Measurements from ENCODE around the gene CHST8. TPM values are rescaled to one million over a fixed set of nuclear protein-coding genes. Genes with fewer than 3 reads are reported as not detected.

The CHST8 gene
- total RNA-seq, 1 experiment from 2014 or later = not detected

DNA sequence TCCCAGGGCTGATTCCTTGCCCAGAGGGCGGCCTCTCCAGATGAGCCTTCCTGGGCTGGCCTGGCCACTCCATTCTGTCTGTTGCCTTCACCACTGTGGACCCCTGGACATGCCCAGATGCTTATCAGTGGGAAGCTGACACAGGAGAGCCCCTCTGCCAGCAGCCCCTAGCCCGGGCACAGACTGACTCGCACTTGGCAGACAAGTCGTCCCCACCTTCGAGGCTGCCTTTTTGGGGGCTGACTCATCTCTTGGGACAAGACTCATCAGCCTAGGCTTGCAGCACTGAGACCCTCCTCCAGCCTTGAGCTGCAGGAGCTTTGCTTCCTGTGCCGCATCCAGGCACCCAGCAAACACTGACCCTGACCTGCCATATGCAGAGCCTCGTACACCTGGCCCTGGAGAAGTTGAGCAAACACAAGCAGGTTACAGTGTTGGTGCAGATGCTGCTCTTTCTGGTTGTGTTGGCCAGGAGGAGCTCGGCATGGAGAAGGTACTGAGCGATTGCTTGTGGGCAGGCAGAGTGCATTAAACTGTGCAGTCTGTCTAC, 8.1 kb downstream of the CHST8 start:
- no peak for TF ChIP-seq CTCF (IDR thresholded peaks at IDR 0.05; ENCODE audit: insufficient read depth in 1 of 2, low read depth in 1 of 2, low read length in 1 of 2, severe bottlenecking in 1 of 2, unreplicated experiment in 1 of 2)
- H3K4me3 ChIP-seq (ENCODE audit: low read depth, low read length) = no peak overlapping the region
- ChIA-PET POLR2A (no interaction called here), CTCF (no interaction called here)
- Mint-ChIP-seq H3K27me3 (ENCODE audit: insufficient read depth, unreplicated experiment) (peaks cover 32% of the 10 kb centered on the region), H3K4me3 (ENCODE audit: unreplicated experiment) (no peak overlapping the region), H3K9me3 (ENCODE audit: unreplicated experiment) (no peaks in the 10 kb centered on the region), H3K4me1 (ENCODE audit: low read depth, unreplicated experiment) (no peaks in the 10 kb centered on the region), H3K36me3 (ENCODE audit: insufficient read depth, unreplicated experiment) (no peaks in the 10 kb centered on the region), H3K27ac (ENCODE audit: unreplicated experiment) (no peak overlapping the region)
- intact Hi-C loops (cut with micrococcal nuclease; ENCODE audit: unreplicated experiment) = loop anchor here (10.0 kb wide), 1 partner anchor 215 kb away; no protein-coding TSS in a partner anchor
- H3K9me3 ChIP-seq = no peaks in the 10 kb centered on the region
- H3K27me3 ChIP-seq (replicated peaks; ENCODE audit: control insufficient read depth, insufficient read depth, low read length) = peaks cover 1% of the 10 kb centered on the region; the same call in 1 of the 2 replicates
- no peak for DNase-seq
- no peaks in the 10 kb centered on the region for H3K4me1 ChIP-seq
- BruUV-seq (replicated peaks) = no TSS peak
- no peaks in the 10 kb centered on the region for H3K36me3 ChIP-seq (ENCODE audit: control insufficient read depth, insufficient read depth, low read length)

DNA sequence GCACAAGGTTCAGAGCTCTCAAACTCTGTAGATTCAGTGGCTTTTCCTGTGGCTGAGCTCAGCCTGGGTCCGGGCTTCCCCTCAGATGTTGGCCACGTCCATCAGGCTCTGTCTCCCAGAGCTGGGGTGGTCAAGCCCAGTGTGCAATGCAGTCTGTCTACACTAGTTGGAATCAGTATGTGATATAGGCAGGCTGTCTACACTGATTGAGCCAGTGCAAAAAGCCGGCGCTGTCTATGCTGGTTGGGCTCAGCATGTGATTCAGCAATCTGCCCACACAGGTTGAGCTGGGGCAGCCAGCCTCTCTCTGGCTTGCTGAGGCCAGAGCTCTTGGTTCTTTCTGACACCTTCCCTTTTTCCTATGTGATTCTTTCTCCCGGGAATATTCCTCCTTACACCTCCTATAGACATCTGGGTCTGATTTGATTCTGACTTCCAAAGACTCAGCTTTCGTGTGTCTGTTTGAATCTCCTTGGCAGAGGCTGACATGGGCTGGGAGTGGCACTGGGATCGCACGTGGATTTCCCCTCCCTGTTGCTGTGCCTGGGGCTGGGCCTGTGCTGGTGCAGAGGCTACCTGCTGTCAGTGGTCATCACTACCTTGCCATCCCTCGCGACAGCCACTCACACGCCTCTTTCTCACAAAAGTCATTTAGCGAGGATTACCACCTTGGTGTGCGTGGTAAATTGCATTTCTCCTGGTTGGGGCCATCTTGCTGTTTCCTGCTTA, 9.3 kb downstream of the CHST8 start:
- Histone ChIP-seq H3K4me3 (ENCODE audit: low read depth, low read length) (no peak overlapping the region), H3K27me3 (replicated peaks; ENCODE audit: control insufficient read depth, insufficient read depth, low read length) (peaks cover 1% of the 10 kb centered on the region; the same call in 1 of the 2 replicates), H3K9me3 (no peaks in the 10 kb centered on the region), H3K4me1 (no peaks in the 10 kb centered on the region), H3K36me3 (ENCODE audit: control insufficient read depth, insufficient read depth, low read length) (no peaks in the 10 kb centered on the region)
- DNase-seq = no peak
- BruUV-seq (replicated peaks) = no TSS peak
- no peaks in the 10 kb centered on the region for H3K4me1 Mint-ChIP-seq (ENCODE audit: low read depth, unreplicated experiment)
- intact Hi-C loops (cut with micrococcal nuclease; ENCODE audit: unreplicated experiment) = loop anchor here (10.0 kb wide), 1 partner anchor 216 kb away; no protein-coding TSS in a partner anchor
- H3K9me3 Mint-ChIP-seq (ENCODE audit: unreplicated experiment) = no peaks in the 10 kb centered on the region
- H3K27me3 Mint-ChIP-seq (ENCODE audit: insufficient read depth, unreplicated experiment) = peaks cover 29% of the 10 kb centered on the region
- TF ChIP-seq CTCF (IDR thresholded peaks at IDR 0.05; ENCODE audit: insufficient read depth in 1 of 2, low read depth in 1 of 2, low read length in 1 of 2, severe bottlenecking in 1 of 2, unreplicated experiment in 1 of 2) = no peak
- no peak overlapping the region for H3K27ac Mint-ChIP-seq (ENCODE audit: unreplicated experiment)
- POLR2A ChIA-PET = no interaction called here
- no peak overlapping the region for H3K4me3 Mint-ChIP-seq (ENCODE audit: unreplicated experiment)
- no peaks in the 10 kb centered on the region for H3K36me3 Mint-ChIP-seq (ENCODE audit: insufficient read depth, unreplicated experiment)
- CTCF ChIA-PET = no interaction called here

- intact Hi-C loops (cut with micrococcal nuclease; ENCODE audit: unreplicated experiment) = loop anchor here (10.0 kb wide), 1 partner anchor 217 kb away; no protein-coding TSS in a partner anchor
- TF ChIP-seq CTCF (IDR thresholded peaks at IDR 0.05; ENCODE audit: insufficient read depth in 1 of 2, low read depth in 1 of 2, low read length in 1 of 2, severe bottlenecking in 1 of 2, unreplicated experiment in 1 of 2) = no peak
- Histone ChIP-seq H3K4me1 (no peaks in the 10 kb centered on the region), H3K4me3 (ENCODE audit: low read depth, low read length) (no peak overlapping the region), H3K27me3 (replicated peaks; ENCODE audit: control insufficient read depth, insufficient read depth, low read length) (peaks cover 1% of the 10 kb centered on the region; the same call in 1 of the 2 replicates), H3K36me3 (ENCODE audit: control insufficient read depth, insufficient read depth, low read length) (no peaks in the 10 kb centered on the region), H3K9me3 (no peaks in the 10 kb centered on the region)
- Mint-ChIP-seq H3K4me3 (ENCODE audit: unreplicated experiment) (no peak overlapping the region), H3K4me1 (ENCODE audit: low read depth, unreplicated experiment) (no peaks in the 10 kb centered on the region), H3K36me3 (ENCODE audit: insufficient read depth, unreplicated experiment) (no peaks in the 10 kb centered on the region), H3K27me3 (ENCODE audit: insufficient read depth, unreplicated experiment) (peaks cover 29% of the 10 kb centered on the region), H3K27ac (ENCODE audit: unreplicated experiment) (no peak overlapping the region), H3K9me3 (ENCODE audit: unreplicated experiment) (no peaks in the 10 kb centered on the region)
- CTCF ChIA-PET = interaction anchor here (0.7 to 0.8 kb wide), 2 partner anchors 201 to 998 kb away, joined by 3 read pairs; no protein-coding TSS in a partner anchor
- no peak for DNase-seq
- no TSS peak for BruUV-seq (replicated peaks)
- POLR2A ChIA-PET = no interaction called here
These were observed 9.8 kb downstream of the CHST8 start for GRCh38 chr19:33631609-33631973.

Data from Caco-2 (cell line).